Left ventricle myocardium inferior (tissue), 1 donor: ENCODE measurements around the gene YWHAE. TPM values are rescaled to one million over a fixed set of nuclear protein-coding genes. Genes with fewer than 3 reads are reported as not detected.
"Not testable (repeated sequence)": the region's sequence is repeated elsewhere in the genome, so short reads cannot be mapped to it uniquely, and the experiment has no call there.

Experiments
- DNase-seq: peaks from one replicate; pipeline ENCODE4 v3.0.0-alpha.2; 2020
- H3K27ac ChIP-seq: fragments of 200-600 bp; replicated peaks from 2 replicates; pipeline ENCODE4 v1.8.0; 2021
- H3K27me3 ChIP-seq: fragments of 200-600 bp; 2 replicates; pipeline ENCODE4 v1.8.0; 2021; ENCODE audit warnings: low read depth
- H3K36me3 ChIP-seq: fragments of 200-600 bp; 2 replicates; pipeline ENCODE4 v1.8.0; 2021
- H3K4me1 ChIP-seq: fragments of 200-600 bp; 2 replicates; pipeline ENCODE4 v1.8.0; 2021
- H3K4me3 ChIP-seq: fragments of 200-600 bp; 2 replicates; pipeline ENCODE4 v1.8.0; 2021; ENCODE audit warnings: mild to moderate bottlenecking, moderate library complexity
- H3K9me3 ChIP-seq: fragments of 200-600 bp; replicated peaks from 2 replicates; pipeline ENCODE4 v1.8.0; 2021
- CTCF ChIP-seq: fragments of 200-600 bp; IDR thresholded peaks from 2 replicates; pipeline ENCODE4 v1.8.0; 2021; ENCODE audit warnings: antibody characterized with exemption, mild to moderate bottlenecking, borderline replicate concordance
- intact Hi-C: fragments of 100-400 bp; cut with micrococcal nuclease; formaldehyde crosslinking; loops from one replicate; pipeline ENCODE4 v1.11.0; 2022
- long read RNA-seq: library from polyadenylated mRNA; unstranded; transcript quantifications from one replicate; pipeline ENCODE4 v2.0.0, GENCODE V29; 2021
- total RNA-seq: library from RNA; stranded (reverse); fragmentation: NEBNext Ultra II Directional; extraction: Animal tissue kit (Norgen Biotek cat#: 25700); gene quantifications from one replicate; pipeline ENCODE4 v1.2.1, GENCODE V29; 2021
- donor health status: DM: no; HTN: yes; CAD: no; lungs with severe emphysema.

YWHAE gene
- 569 TPM for total RNA-seq
- long read RNA-seq, transcript YWHAE-208 (7 exons, 1,818 nt), result minor isoform, 12 of 492 reads
- long read RNA-seq, transcript YWHAE-201 (6 exons, 2,211 nt), result major isoform, 264 of 492 reads
- long read RNA-seq, partial matches to known transcripts, result 4 of 492 reads
- long read RNA-seq, other reads (novel, unspliced or antisense), result 212 of 492 reads

- Histone ChIP-seq H3K9me3 (no peaks in the 10 kb centered on the region), H3K4me3 (peak within 1 kb of the TSS; percentile 95), H3K27me3 (no peaks in the 10 kb centered on the region), H3K36me3 (no peaks in the 10 kb centered on the region), H3K27ac (peak within 1 kb of the TSS; percentile 97), H3K4me1 (peaks cover 57% of the 10 kb centered on the region)
- no peak for TF ChIP-seq CTCF
- intact Hi-C loops, result no loop called here
- DNase-seq, result peak; percentile 98
Measured at GRCh38 chr17:1399679-1400512, at the start of gene YWHAE. Gene YWHAE (minus strand): TSS chr17:1400222. CDS start chr17:1400110, 112 bp downstream.

- peaks cover 90% of the 10 kb centered on the region for H3K4me1 ChIP-seq
- no peak for DNase-seq
- H3K4me3 ChIP-seq, result no peak overlapping the region
- H3K9me3 ChIP-seq, result no peaks in the 10 kb centered on the region
- H3K27ac ChIP-seq, result peak overlapping the region; percentile 82
- H3K36me3 ChIP-seq, result peaks cover 13% of the 10 kb centered on the region
- no peaks in the 10 kb centered on the region for H3K27me3 ChIP-seq
- TF ChIP-seq CTCF, result no peak
- intact Hi-C loops, result no loop called here
Measured at GRCh38 chr17:1449412-1449967, 49.5 kb upstream of the YWHAE start.

DNA sequence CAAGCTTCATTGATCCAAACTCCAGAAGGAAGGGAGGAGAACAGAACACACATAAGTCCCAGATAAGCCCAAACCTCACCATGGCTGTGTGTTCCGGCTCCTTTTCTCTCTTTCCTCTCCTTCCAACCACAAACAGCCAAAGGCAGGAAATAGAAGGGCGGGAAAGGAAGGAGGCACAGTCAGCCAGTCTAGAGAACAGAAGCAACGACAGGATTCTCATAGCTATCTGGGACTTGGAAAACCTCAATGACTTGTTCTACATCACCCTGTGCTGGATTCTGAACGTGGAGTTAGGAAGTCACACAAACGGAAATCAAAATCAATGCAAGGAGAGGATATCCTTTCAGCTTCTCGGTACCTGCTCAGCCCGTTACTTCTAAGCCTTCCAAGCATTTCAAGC lies 47.0 kb upstream of the YWHAE start:
- peaks cover 70% of the 10 kb centered on the region for H3K4me1 ChIP-seq
- intact Hi-C loops, result no loop called here
- H3K9me3 ChIP-seq, result no peaks in the 10 kb centered on the region
- H3K27me3 ChIP-seq, result no peaks in the 10 kb centered on the region
- peak overlapping the region; percentile 21 for H3K4me3 ChIP-seq
- H3K27ac ChIP-seq, result peak overlapping the region; percentile 82
- no peak for DNase-seq
- peaks cover 6% of the 10 kb centered on the region for H3K36me3 ChIP-seq
- TF ChIP-seq CTCF, result no peak

GRCh38 chr17:1446201-1446600 lies 46.2 kb upstream of the YWHAE start:
- peaks cover 61% of the 10 kb centered on the region for H3K4me1 ChIP-seq

DNA sequence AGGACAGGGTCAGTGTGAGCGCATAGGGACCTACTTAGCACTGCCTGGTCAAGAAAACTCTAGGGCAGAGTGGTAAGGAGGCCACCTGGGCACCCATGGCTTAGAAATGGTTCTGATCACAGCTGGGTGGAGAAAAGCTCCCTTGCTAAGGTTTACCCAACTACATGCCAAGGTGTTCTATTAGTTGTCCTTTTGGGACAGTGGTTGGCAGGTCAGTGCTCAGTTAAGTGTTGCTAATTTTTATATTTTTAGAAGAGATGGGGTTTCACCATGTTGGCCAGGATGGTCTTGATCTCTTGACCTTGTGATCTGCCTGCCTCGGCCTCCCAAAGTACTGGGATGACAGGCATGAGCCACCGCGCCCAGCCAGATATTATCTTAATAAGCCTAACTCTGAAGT lies 45.7 kb upstream of the YWHAE start:
- Histone ChIP-seq H3K27ac (peak overlapping the region; percentile 82), H3K4me1 (peaks cover 60% of the 10 kb centered on the region)
- intact Hi-C loops, H3K27me3 ChIP-seq, H3K4me3 ChIP-seq, H3K36me3 ChIP-seq, H3K9me3 ChIP-seq, DNase-seq: not testable (repeated sequence)

More at GRCh38 chr17:1446201-1446600, 46.2 kb upstream of the YWHAE start:
- DNase-seq, result no peak
- no peak for TF ChIP-seq CTCF
- Histone ChIP-seq H3K9me3 (no peaks in the 10 kb centered on the region), H3K4me3 (no peak overlapping the region), H3K27ac (peak overlapping the region; percentile 82), H3K36me3 (peaks cover 6% of the 10 kb centered on the region), H3K27me3 (no peaks in the 10 kb centered on the region)
- intact Hi-C loops, result no loop called here

DNA sequence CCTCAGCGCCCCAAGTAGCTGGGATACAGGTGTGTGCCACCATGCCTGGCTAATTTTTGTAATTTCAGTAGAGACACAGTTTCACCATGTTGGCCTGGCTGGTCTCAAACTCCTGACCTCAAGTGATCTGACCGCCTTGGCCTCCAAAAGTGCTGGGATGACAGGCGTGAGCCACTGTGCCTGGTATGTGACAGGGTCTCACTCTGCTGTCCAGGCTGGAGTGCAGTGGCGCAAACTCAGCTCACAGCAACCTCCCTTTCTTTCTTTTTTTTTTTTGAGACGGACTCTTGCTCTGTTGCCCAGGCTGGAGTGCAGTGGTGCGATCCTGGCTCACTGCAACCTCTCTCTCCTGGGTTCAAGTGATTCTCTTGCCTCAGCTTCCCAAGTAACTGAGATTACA lies 42.7 kb upstream of the YWHAE start:
- H3K36me3 ChIP-seq, H3K4me3 ChIP-seq, intact Hi-C loops, H3K27me3 ChIP-seq, H3K27ac ChIP-seq, H3K9me3 ChIP-seq, DNase-seq: not testable (repeated sequence)
- H3K4me1 ChIP-seq, result peaks cover 45% of the 10 kb centered on the region
